ENCODE data around the gene EPO. TPM values are rescaled to one million over a fixed set of nuclear protein-coding genes. Genes with fewer than 3 reads are reported as not detected.

EPO gene
- total RNA-seq, 3 donors from 2014 or later, result not detected

- DNase-seq (peak in 1 of 3 donors; percentile 37), ATAC-seq (no peak)
- no peaks in the 10 kb centered on the region for H3K4me1 ChIP-seq (ENCODE audit: low read depth)
- H3K9me3 ChIP-seq, result no peaks in the 10 kb centered on the region
- intact Hi-C loops (cut with DNase I, micrococcal nuclease), result no loop called here
- TF ChIP-seq CTCF (IDR thresholded peaks at IDR 0.05), result no peak
- no peak overlapping the region for H3K4me3 ChIP-seq
- H3K36me3 ChIP-seq (ENCODE audit: low read depth), result peaks cover 20% of the 10 kb centered on the region
These were observed 40.9 kb upstream of the EPO start for GRCh38 chr7:100679129-100679926.

GRCh38 chr7:100679927-100680575 is 40.2 kb upstream of the EPO start:
- no peaks in the 10 kb centered on the region for H3K9me3 ChIP-seq
- H3K36me3 ChIP-seq (ENCODE audit: low read depth), result peaks cover 27% of the 10 kb centered on the region
- H3K4me1 ChIP-seq (ENCODE audit: low read depth), result no peaks in the 10 kb centered on the region
- ATAC-seq (no peak), DNase-seq (peak in 1 of 3 donors; percentile 29)
- no peak overlapping the region for H3K4me3 ChIP-seq
- intact Hi-C loops (cut with DNase I, micrococcal nuclease), result loop anchor here in 1 of 2 donors (10.0 kb wide), 1 partner anchor 205 kb away; the partner anchor contains the start of gene TSC22D4
- TF ChIP-seq CTCF (IDR thresholded peaks at IDR 0.05), result no peak

- no peaks in the 10 kb centered on the region for H3K9me3 ChIP-seq
- ATAC-seq, result no peak
- intact Hi-C loops (cut with DNase I, micrococcal nuclease), result loop anchor here in 1 of 2 donors (10.0 kb wide), 1 partner anchor 206 kb away; the partner anchor contains the start of gene TSC22D4
- TF ChIP-seq CTCF (IDR thresholded peaks at IDR 0.05), result no peak
- DNase-seq, result peak in 1 of 3 donors; percentile 60
- H3K4me1 ChIP-seq (ENCODE audit: low read depth), result no peaks in the 10 kb centered on the region
- no peak overlapping the region for H3K4me3 ChIP-seq
- peaks cover 31% of the 10 kb centered on the region for H3K36me3 ChIP-seq (ENCODE audit: low read depth)
These were observed 39.5 kb upstream of the EPO start for GRCh38 chr7:100680576-100681271.

GRCh38 chr7:100681491-100682227 is 38.6 kb upstream of the EPO start:
- intact Hi-C loops (cut with DNase I, micrococcal nuclease), result loop anchor here in 1 of 2 donors (10.0 kb wide), 1 partner anchor 207 kb away; the partner anchor contains the start of gene TSC22D4
- no peak for TF ChIP-seq CTCF (IDR thresholded peaks at IDR 0.05)
- Histone ChIP-seq H3K4me1 (ENCODE audit: low read depth) (no peaks in the 10 kb centered on the region), H3K4me3 (no peak overlapping the region), H3K36me3 (ENCODE audit: low read depth) (peaks cover 31% of the 10 kb centered on the region), H3K9me3 (no peaks in the 10 kb centered on the region)
- DNase-seq, result no peak
- no peak for ATAC-seq

- intact Hi-C loops (cut with DNase I, micrococcal nuclease), result loop anchor here in 1 of 2 donors (10.0 kb wide), 1 partner anchor 207 kb away; the partner anchor contains the start of gene TSC22D4
- no peaks in the 10 kb centered on the region for H3K9me3 ChIP-seq
- DNase-seq, result peak in 1 of 3 donors; percentile 56
- ATAC-seq, result no peak
- no peak overlapping the region for H3K4me3 ChIP-seq
- no peaks in the 10 kb centered on the region for H3K4me1 ChIP-seq (ENCODE audit: low read depth)
- TF ChIP-seq CTCF (IDR thresholded peaks at IDR 0.05), result no peak
- H3K36me3 ChIP-seq (ENCODE audit: low read depth), result peaks cover 31% of the 10 kb centered on the region
These were observed 38.0 kb upstream of the EPO start for GRCh38 chr7:100682228-100682741.

All from mucosa of descending colon (tissue), 3 donors.